HG03045 (cell line): ENCODE measurements around the gene TSPAN18.

Source experiments
- ATAC-seq: cut with Tn5 transposase; IDR thresholded peaks from one replicate; pipeline ENCODE4 v1.9.1; 2021; ENCODE audit warnings: mild to moderate bottlenecking, moderate library complexity; ENCODE audit not compliant: unreplicated experiment

Gene TSPAN18

GRCh38 chr11:44817207-44817949, 90.6 kb downstream of the TSPAN18 start:
- no peak for ATAC-seq

DNA sequence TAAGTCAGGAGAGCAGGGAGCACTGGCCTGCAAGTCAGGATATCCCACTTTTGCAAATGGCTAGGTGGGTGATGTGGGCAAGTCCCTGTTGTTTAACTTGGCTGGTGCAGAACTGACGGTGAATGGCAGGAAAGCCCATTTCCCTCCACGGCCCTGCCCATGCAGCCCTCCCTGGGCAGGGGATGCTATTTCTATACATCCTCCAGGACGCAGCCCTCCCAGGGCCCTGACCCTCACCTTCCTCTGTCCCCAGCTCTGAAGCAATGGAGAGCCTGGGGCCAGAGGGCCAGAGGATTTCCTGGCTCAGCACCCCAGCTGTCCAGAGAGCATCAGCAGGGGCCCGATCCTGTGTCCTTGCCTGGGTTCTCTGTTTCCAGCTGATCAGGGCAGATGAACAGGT, 91.3 kb downstream of the TSPAN18 start:
- ATAC-seq, result no peak

- ATAC-seq, result no peak
Measured at GRCh38 chr11:44819346-44819745, 92.6 kb downstream of the TSPAN18 start.

DNA sequence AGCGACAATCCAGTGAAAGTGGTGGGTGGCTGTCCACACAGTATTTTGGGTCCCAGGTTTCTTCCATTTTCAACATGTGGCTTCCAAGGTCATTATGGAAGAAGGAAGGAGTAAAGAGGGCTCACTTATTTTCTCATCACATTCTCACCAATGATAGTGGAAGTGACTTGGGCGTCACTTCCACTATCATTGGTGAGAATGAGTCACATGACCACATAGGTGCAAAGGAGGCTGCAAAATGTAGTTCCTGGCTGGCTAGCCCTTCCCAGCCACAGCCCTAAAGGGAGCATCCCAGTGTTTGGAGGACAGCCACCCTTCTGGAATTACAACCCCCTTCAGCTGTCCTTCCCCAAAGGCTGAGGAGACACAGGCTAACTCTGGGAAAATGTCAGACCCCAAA, 95.6 kb downstream of the TSPAN18 start:
- ATAC-seq, result no peak

- no peak for ATAC-seq
Measured at GRCh38 chr11:44823006-44823405, 96.2 kb downstream of the TSPAN18 start.

DNA sequence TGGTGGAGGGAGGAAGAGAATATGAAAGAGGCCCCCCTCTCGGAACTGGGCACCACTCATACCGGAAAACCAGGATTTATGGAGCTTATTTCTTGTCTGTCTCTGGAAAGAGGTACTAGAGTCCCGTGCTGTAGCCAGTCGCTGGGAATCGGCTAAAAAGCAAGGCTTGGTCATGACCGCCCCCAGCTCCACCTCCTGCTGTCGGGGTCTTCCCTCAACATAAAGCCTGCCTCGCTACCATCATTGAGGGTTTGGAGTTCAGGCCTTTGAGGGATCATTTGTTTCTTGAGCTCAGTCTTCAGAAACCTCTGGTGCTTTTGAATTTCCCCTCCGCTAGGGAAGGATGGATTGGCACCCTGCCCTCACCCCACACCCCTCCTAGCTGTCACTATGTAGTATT, 97.1 kb downstream of the TSPAN18 start:
- ATAC-seq, result no peak

DNA sequence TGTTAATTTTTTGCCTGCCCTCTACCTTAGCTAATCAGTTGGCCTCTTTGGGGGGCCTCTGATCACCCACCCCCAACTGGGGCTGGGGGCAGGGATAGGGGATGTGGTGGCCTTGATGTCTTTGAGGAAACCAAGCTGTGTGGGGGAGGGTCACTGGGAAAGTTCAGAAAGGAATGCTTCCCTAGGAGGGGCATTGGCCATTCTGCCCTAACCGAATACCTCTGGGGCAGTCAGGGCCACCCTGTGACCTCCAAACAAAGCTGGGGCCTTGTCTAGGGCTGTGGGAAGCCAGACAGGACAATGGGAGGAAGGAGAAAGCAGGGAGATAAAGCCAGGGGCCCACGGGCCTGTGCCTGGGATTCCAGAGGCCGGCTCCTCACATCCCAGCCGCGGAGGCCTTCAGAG, 97.5 kb downstream of the TSPAN18 start:
- ATAC-seq, result no peak

- no peak for ATAC-seq
Measured at GRCh38 chr11:44825058-44825785, 98.5 kb downstream of the TSPAN18 start.

GRCh38 chr11:44826922-44827643, 100.3 kb downstream of the TSPAN18 start:
- ATAC-seq, result no peak

GRCh38 chr11:44828296-44828695, 101.5 kb downstream of the TSPAN18 start:
- no peak for ATAC-seq

DNA sequence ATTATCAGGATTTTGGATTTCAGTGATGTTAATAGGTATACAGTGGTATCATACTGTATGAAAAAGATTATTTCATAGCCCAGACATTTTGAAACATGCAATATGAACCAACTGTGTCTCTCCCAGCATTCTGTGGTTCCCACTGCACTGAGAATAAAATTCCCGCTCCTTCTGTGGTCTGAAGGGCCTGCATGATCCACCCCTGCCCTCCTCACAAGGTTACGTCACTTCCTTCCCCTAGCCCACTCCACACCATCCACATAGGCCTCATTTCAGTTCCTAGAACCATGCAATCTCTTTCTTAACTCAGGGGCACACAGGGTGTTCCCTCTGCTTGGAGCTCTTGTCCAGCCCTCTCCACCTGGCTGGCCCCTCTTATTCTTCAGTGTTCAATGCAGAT, 103.1 kb downstream of the TSPAN18 start:
- ATAC-seq, result no peak

- no peak for ATAC-seq
Measured at GRCh38 chr11:44831605-44832394, 105.0 kb downstream of the TSPAN18 start.

GRCh38 chr11:44832452-44832851, 105.7 kb downstream of the TSPAN18 start:
- no peak for ATAC-seq

DNA sequence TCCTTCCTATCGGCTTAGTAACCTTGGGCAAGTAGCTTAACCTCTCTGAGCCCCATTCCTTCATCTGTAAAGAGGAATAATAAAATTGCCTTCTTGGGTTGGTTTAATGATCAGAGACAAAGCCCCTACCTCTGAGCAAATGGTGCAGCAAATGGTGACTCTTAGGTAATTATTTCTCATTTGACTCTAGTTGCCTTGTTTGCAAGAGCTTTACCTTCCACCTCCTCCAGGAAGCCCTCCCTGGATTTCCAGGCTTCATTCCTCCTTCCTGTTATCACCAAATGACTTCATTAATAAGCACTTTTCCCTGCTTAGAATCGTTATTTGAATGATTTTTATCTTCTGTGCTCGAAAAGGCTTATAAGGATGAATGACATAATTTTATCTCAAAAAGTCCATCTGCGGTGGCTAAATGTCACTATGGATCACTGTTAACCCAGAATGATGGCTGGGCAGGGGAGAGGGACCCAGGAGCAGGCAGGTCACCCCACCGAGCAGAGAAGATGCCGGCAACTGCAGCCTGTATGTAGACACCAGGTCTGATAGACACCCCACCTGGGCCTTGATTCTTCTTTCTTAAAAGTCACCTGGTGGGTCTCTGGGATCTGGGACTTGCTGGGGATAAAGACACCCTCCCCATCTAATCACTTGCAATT, 106.6 kb downstream of the TSPAN18 start:
- no peak for ATAC-seq

GRCh38 chr11:44833877-44834452, 107.2 kb downstream of the TSPAN18 start:
- no peak for ATAC-seq

- ATAC-seq, result no peak
Measured at GRCh38 chr11:44834846-44835245, 108.1 kb downstream of the TSPAN18 start.

DNA sequence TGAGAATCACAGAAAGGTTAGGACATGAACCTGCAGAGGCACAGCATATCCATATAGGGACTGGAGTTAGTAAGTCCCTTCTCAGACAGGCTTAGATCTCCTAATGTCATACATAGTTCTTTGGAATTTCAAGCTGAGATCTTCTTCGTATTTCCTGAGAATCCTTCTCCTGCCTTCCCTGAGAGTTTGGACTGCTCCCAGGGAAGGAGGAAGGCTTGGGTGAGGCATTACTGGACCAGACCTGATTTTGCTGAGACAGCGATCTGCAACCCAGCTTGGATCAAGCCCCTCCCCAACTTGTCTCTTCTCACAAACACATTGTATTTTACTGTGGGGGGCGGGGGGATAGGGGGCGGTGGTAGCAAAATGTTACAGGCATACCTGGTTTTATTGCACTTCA, 108.5 kb downstream of the TSPAN18 start:
- ATAC-seq, result no peak

DNA sequence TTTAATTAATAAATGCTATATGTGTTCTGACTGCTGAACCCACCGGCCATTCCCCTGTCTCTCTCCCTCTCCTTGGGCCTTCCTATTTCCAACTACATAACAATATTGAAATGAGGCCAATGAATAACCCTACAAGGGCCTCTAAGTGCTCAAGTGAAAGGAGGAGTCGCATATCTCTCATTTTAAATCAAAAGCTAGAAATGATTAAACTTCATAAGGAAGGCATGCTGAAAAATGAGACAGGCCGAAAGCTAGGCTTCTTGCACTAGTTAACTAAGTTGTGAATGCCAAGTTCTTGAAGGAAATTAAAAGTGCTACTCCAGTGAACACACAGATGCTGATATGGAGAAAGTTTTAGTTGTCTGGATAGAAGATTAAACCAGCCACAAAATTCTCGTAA, 109.2 kb downstream of the TSPAN18 start:
- no peak for ATAC-seq

DNA sequence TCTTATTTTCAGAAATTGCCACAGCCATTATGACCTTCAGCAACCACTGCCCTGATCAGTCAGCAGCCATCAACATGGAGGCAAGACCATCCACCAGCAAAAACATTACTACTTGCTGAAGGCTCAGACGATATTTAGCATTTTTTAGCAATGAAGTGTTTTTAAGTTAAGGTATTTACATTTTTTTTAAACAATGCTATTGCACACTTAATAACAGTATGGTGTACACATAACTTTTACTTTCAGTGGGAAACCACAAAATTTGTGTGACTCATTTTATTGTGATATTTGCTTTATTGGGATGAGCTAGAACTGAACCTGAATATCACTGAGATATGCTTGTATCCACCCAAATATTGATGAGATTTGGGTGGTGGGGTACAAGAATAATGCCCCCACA, 110.9 kb downstream of the TSPAN18 start:
- no peak for ATAC-seq

DNA sequence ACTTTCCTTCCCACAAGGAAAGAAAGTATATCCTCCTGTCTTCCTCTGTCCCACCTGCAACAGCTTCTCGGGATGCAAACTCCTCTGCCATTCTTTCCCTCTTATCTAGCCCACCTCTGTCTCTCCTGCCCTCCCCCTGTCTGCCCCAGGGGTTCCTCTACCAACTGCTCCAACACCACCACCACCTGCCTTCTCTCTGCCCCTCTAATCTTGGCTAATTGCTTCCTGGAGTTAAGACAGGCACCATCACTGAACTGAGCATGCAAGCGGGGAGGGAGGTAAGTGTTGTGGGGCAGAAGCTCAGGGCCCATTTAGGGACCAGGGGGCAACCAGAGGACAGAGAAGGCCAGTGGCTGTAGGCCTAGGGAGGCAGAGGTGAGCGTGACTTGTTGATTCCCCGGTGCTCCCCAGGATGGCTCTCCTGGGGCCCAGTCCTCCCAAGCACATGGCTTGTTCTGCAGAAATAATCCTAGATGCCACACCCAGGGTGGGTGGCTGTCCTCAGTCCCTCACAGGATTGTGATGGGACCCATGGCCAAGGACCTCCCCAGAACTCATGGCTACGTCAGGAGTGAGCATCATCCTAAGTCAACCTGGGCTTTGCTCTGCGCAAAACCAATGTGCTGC, 112.8 kb downstream of the TSPAN18 start:
- ATAC-seq, result no peak
